ENCODE results near the gene KRTAP4-7.
A peak's percentile ranks its signal among the peaks of the same experiment; 100 is the strongest.

KRTAP4-7 gene

GRCh38 chr17:41065829-41066624 is 17.9 kb upstream of the KRTAP4-7 start, which contains the start of gene KRTAP2-4:
TSS of gene KRTAP2-4 (minus strand) at chr17:41065879. CDS start at chr17:41065845, 34 bp downstream.
- Histone ChIP-seq H2BK120ac (ENCODE audit: insufficient read depth, low read length, poor library complexity) (no peak within 1 kb of the TSS), H2BK5ac (ENCODE audit: low read depth, low read length, poor library complexity) (no peak within 1 kb of the TSS), H3K4me2 (ENCODE audit: low read length) (no peak within 1 kb of the TSS), H2AFZ (ENCODE audit: insufficient read depth, low read length, poor library complexity) (no peak within 1 kb of the TSS), H3K4me3 (ENCODE audit: low read depth, low read length) (no peak within 1 kb of the TSS), H3K27ac (ENCODE audit: low read depth, low read length) (no peak within 1 kb of the TSS), H4K8ac (ENCODE audit: low read depth, low read length) (no peak within 1 kb of the TSS), H3K9me3 (ENCODE audit: insufficient read depth, low read depth, low read length) (no peaks in the 10 kb centered on the region), H2AK5ac (ENCODE audit: low read length) (no peak within 1 kb of the TSS), H3K9ac (ENCODE audit: low read length) (no peak within 1 kb of the TSS), H3K4me1 (ENCODE audit: control insufficient read depth in 1 of 2, insufficient read depth in 2 of 2, low read length in 2 of 2) (peaks cover 0 to 1% of the 10 kb centered on the region in 2 experiments), H3K36me3 (ENCODE audit: control insufficient read depth in 1 of 2, insufficient read depth in 2 of 2, low read length in 2 of 2) (no peaks in the 10 kb centered on the region), H2BK12ac (ENCODE audit: low read length) (no peak within 1 kb of the TSS), H3K79me2 (ENCODE audit: control insufficient read depth, insufficient read depth, low read length, poor library complexity) (no peaks in the 10 kb centered on the region), H4K91ac (ENCODE audit: low read depth, low read length) (no peak within 1 kb of the TSS), H3K23ac (ENCODE audit: low read length) (no peak within 1 kb of the TSS), H3K18ac (ENCODE audit: low read length) (no peak within 1 kb of the TSS), H4K12ac (ENCODE audit: low read depth, low read length) (no peak within 1 kb of the TSS), H3K79me1 (ENCODE audit: low read length) (no peaks in the 10 kb centered on the region), H3K4ac (ENCODE audit: low read depth, low read length) (no peak within 1 kb of the TSS), H3K27me3 (ENCODE audit: insufficient read depth, low read length) (no peaks in the 10 kb centered on the region), H3K14ac (ENCODE audit: low read length) (no peak within 1 kb of the TSS)
- no CpG with 5 or more reads among the region's 6 CpGs for WGBS (ENCODE audit: extremely low coverage, insufficient coverage, insufficient read length)
- peak; percentile 77 to 84 for DNase-seq

GRCh38 chr17:41067281-41067680 is 16.7 kb upstream of the KRTAP4-7 start:
- H2AFZ ChIP-seq (ENCODE audit: insufficient read depth, low read length, poor library complexity) = no peak overlapping the region
- H3K27ac ChIP-seq (ENCODE audit: low read depth, low read length) = no peak overlapping the region
- no peak overlapping the region for H3K4me2 ChIP-seq (ENCODE audit: low read length)
- no peak overlapping the region for H2BK5ac ChIP-seq (ENCODE audit: low read depth, low read length, poor library complexity)
- H4K12ac ChIP-seq (ENCODE audit: low read depth, low read length) = no peak overlapping the region
- no peak overlapping the region for H2AK5ac ChIP-seq (ENCODE audit: low read length)
- no peak overlapping the region for H3K4ac ChIP-seq (ENCODE audit: low read depth, low read length)
- H3K9ac ChIP-seq (ENCODE audit: low read length) = no peak overlapping the region
- no peak overlapping the region for H4K91ac ChIP-seq (ENCODE audit: low read depth, low read length)
- peak; percentile 33 to 77 for DNase-seq
- no peaks in the 10 kb centered on the region for H3K27me3 ChIP-seq (ENCODE audit: insufficient read depth, low read length)
- H3K14ac ChIP-seq (ENCODE audit: low read length) = no peak overlapping the region
- no peak overlapping the region for H3K4me3 ChIP-seq (ENCODE audit: low read depth, low read length)
- no peaks in the 10 kb centered on the region for H3K79me2 ChIP-seq (ENCODE audit: control insufficient read depth, insufficient read depth, low read length, poor library complexity)
- no peak overlapping the region for H3K18ac ChIP-seq (ENCODE audit: low read length)
- no peaks in the 10 kb centered on the region for H3K79me1 ChIP-seq (ENCODE audit: low read length)
- no peak overlapping the region for H2BK12ac ChIP-seq (ENCODE audit: low read length)
- H3K9me3 ChIP-seq (ENCODE audit: insufficient read depth, low read depth, low read length) = no peaks in the 10 kb centered on the region
- no peak overlapping the region for H3K23ac ChIP-seq (ENCODE audit: low read length)
- H4K8ac ChIP-seq (ENCODE audit: low read depth, low read length) = no peak overlapping the region
- H3K36me3 ChIP-seq (ENCODE audit: control insufficient read depth in 1 of 2, insufficient read depth in 2 of 2, low read length in 2 of 2) = no peaks in the 10 kb centered on the region
- H3K4me1 ChIP-seq (ENCODE audit: control insufficient read depth in 1 of 2, insufficient read depth in 2 of 2, low read length in 2 of 2) = no peaks in the 10 kb centered on the region
- no peak overlapping the region for H2BK120ac ChIP-seq (ENCODE audit: insufficient read depth, low read length, poor library complexity)

GRCh38 chr17:41069031-41069430 is 14.9 kb upstream of the KRTAP4-7 start:
- Histone ChIP-seq H3K9me3 (ENCODE audit: insufficient read depth, low read depth, low read length) (no peaks in the 10 kb centered on the region), H2BK120ac (ENCODE audit: insufficient read depth, low read length, poor library complexity) (no peak overlapping the region), H2BK12ac (ENCODE audit: low read length) (no peak overlapping the region), H4K91ac (ENCODE audit: low read depth, low read length) (no peak overlapping the region), H2BK5ac (ENCODE audit: low read depth, low read length, poor library complexity) (no peak overlapping the region), H3K23ac (ENCODE audit: low read length) (no peak overlapping the region), H4K12ac (ENCODE audit: low read depth, low read length) (no peak overlapping the region), H3K27me3 (ENCODE audit: insufficient read depth, low read length) (no peaks in the 10 kb centered on the region), H3K4me3 (ENCODE audit: low read depth, low read length) (no peak overlapping the region), H3K4me2 (ENCODE audit: low read length) (no peak overlapping the region), H3K9ac (ENCODE audit: low read length) (no peak overlapping the region), H3K18ac (ENCODE audit: low read length) (no peak overlapping the region), H3K27ac (ENCODE audit: low read depth, low read length) (no peak overlapping the region), H4K8ac (ENCODE audit: low read depth, low read length) (no peak overlapping the region), H3K4me1 (ENCODE audit: control insufficient read depth in 1 of 2, insufficient read depth in 2 of 2, low read length in 2 of 2) (no peaks in the 10 kb centered on the region), H2AK5ac (ENCODE audit: low read length) (no peak overlapping the region), H3K4ac (ENCODE audit: low read depth, low read length) (no peak overlapping the region), H3K14ac (ENCODE audit: low read length) (no peak overlapping the region), H3K79me2 (ENCODE audit: control insufficient read depth, insufficient read depth, low read length, poor library complexity) (no peaks in the 10 kb centered on the region), H3K79me1 (ENCODE audit: low read length) (no peaks in the 10 kb centered on the region), H3K36me3 (ENCODE audit: control insufficient read depth in 1 of 2, insufficient read depth in 2 of 2, low read length in 2 of 2) (no peaks in the 10 kb centered on the region), H2AFZ (ENCODE audit: insufficient read depth, low read length, poor library complexity) (no peak overlapping the region)
- no peak for DNase-seq
- no CpG with 5 or more reads among the region's 3 CpGs for WGBS (ENCODE audit: extremely low coverage, insufficient coverage, insufficient read length)

GRCh38 chr17:41071606-41072360 is 12.2 kb upstream of the KRTAP4-7 start:
- Histone ChIP-seq H3K36me3 (ENCODE audit: control insufficient read depth in 1 of 2, insufficient read depth in 2 of 2, low read length in 2 of 2) (no peaks in the 10 kb centered on the region), H2BK120ac (ENCODE audit: insufficient read depth, low read length, poor library complexity) (no peak overlapping the region), H3K9me3 (ENCODE audit: insufficient read depth, low read depth, low read length) (no peaks in the 10 kb centered on the region), H3K27ac (ENCODE audit: low read depth, low read length) (no peak overlapping the region), H3K14ac (ENCODE audit: low read length) (no peak overlapping the region), H2AFZ (ENCODE audit: insufficient read depth, low read length, poor library complexity) (no peak overlapping the region), H3K23ac (ENCODE audit: low read length) (no peak overlapping the region), H3K4me3 (ENCODE audit: low read depth, low read length) (no peak overlapping the region), H3K27me3 (ENCODE audit: insufficient read depth, low read length) (no peaks in the 10 kb centered on the region), H3K9ac (ENCODE audit: low read length) (no peak overlapping the region), H4K12ac (ENCODE audit: low read depth, low read length) (no peak overlapping the region), H4K8ac (ENCODE audit: low read depth, low read length) (no peak overlapping the region), H2BK12ac (ENCODE audit: low read length) (no peak overlapping the region), H2BK5ac (ENCODE audit: low read depth, low read length, poor library complexity) (no peak overlapping the region), H3K4ac (ENCODE audit: low read depth, low read length) (no peak overlapping the region), H3K18ac (ENCODE audit: low read length) (no peak overlapping the region), H2AK5ac (ENCODE audit: low read length) (no peak overlapping the region), H3K4me1 (ENCODE audit: control insufficient read depth in 1 of 2, insufficient read depth in 2 of 2, low read length in 2 of 2) (no peaks in the 10 kb centered on the region), H3K79me2 (ENCODE audit: control insufficient read depth, insufficient read depth, low read length, poor library complexity) (no peaks in the 10 kb centered on the region), H3K4me2 (ENCODE audit: low read length) (no peak overlapping the region), H3K79me1 (ENCODE audit: low read length) (no peaks in the 10 kb centered on the region), H4K91ac (ENCODE audit: low read depth, low read length) (no peak overlapping the region)
- WGBS (ENCODE audit: extremely low coverage, insufficient coverage, insufficient read length) = no CpG with 5 or more reads among the region's 5 CpGs
- DNase-seq = no peak
